Activated naive CD4-positive, alpha-beta T cell treated with Interleukin-2 at 50 U/mL for 16 hours (primary cell): ENCODE results near the gene FMN1.

ENCODE experiments used
- DNase-seq: peaks from one replicate; pipeline ENCODE4 v3.0.0-alpha.2; 2020

The FMN1 gene

GRCh38 chr15:33044598-33044997 is 149.9 kb downstream of the FMN1 start:
- DNase-seq = no peak

- no peak for DNase-seq
These were observed 150.9 kb downstream of the FMN1 start for GRCh38 chr15:33043636-33044035.

DNA sequence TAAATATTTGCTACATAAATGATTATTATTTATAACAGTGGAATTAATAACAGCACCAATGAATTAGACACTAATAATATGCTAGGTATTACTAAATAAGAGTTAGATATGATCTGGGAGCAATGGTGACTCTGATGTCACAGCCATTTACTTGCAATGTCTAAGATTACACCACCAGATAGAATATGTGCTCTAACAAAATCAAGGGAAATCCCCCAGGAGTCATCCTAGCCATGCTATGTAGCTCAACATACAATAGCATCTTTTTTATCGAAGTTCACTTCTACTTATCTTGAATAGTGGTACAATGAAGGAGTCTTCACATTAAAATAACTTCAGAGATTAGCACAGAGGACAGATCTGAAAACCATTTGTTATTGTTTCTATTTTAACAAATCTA is 154.0 kb downstream of the FMN1 start:
- DNase-seq = no peak

- no peak for DNase-seq
These were observed 159.9 kb downstream of the FMN1 start for GRCh38 chr15:33034588-33034987.

- no peak for DNase-seq
These were observed 162.5 kb downstream of the FMN1 start for GRCh38 chr15:33032053-33032452.

GRCh38 chr15:33031324-33031821 is 163.1 kb downstream of the FMN1 start:
- DNase-seq = no peak

DNA sequence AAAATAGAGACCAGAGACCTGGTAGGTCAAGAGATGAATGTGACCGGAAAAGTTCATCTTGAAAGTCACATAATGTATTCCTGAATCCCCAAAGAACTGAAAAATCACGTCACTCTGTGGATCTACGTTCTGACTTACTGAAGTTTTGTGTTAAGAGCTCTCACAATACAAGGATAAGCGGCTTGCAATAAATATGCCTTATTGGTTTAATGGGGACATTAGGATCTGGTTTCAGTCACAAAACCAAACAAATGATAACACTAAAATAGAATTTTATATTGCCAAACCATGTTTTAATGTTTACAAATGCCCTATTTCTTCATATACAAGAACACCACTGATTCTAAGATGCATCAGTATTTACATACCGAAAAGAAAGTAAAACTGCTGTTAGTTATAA is 164.2 kb downstream of the FMN1 start:
- no peak for DNase-seq

DNA sequence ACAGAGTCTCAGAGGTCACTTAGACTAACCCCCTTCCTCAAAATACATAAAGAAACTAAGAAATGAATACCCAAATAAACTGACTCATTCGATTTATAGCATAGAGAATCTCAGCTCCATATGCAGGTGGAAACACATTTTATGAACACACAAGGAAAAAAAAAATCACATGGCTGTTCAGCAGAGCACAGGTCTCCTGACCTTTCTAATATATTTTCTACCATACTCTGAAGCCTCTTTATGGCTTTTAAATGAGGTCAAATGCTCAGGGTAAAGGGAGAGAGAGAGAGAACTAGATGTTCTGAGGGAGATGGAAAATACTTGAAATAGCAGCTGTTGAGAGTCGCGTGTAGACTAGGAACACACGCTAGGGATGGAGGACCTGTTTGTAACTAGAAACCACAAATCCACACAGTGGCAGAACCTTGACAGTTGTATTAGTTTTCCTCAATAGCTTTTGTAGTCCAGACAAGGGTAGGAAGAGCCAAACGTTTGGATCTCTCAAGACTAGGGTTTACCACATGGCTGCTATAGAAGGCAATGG is 165.3 kb downstream of the FMN1 start:
- DNase-seq = no peak

GRCh38 chr15:33028495-33028894 is 166.0 kb downstream of the FMN1 start:
- no peak for DNase-seq

GRCh38 chr15:33027306-33028035 is 167.0 kb downstream of the FMN1 start:
- no peak for DNase-seq

DNA sequence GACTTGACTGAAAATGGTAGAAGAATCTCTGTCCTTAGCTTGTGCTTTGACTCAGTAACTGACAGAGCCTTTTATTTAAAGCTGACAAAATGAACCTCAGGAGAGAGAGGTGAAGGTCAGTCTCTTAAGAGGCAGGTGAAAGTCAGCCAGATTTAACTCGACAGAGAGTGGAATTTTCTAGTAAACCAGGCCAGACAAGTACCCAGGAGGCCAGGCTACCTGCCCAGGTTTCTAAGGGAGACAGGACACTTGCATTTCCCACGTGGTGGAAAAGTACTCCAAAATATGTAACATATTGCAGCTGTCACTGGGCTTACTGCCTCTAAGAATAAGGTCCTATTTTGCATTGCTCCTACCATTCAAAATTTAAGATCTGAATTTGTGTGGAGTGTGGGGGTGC is 167.9 kb downstream of the FMN1 start:
- no peak for DNase-seq

GRCh38 chr15:33022629-33023028 is 171.9 kb downstream of the FMN1 start:
- no peak for DNase-seq

GRCh38 chr15:33021806-33022389 is 172.6 kb downstream of the FMN1 start:
- DNase-seq = no peak

DNA sequence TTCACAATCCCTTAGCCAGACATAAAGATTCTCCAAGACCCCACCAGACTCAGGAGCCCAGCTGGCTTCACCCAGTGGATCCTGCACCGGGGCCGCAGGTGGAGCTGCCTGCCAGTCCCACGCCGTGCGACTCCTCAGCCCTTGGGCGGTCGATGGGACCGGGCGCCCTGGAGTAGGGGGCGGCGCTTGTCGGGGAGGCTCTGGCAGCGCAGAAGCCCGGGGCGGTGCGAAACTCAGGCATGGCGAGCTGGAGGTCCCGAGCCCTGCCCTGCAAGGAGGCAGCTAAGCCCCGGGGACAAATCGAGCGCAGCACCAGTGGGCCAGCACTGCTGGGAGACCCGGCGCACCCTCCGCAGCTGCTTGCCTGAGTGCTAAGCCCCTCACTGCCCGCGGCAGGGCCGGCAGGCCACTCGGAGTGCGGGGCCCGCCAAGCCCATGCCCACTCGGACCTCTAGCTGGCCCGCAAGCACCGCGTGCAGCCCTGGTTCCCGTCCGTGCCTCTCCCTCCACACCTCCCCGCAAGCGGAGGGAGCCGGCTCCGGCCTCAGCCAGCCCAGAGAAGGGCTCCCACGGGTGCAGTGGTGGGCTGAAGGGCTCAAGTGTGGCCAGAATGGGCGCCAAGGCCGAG is 175.0 kb downstream of the FMN1 start:
- no peak for DNase-seq

GRCh38 chr15:33016405-33017024 is 178.0 kb downstream of the FMN1 start:
- no peak for DNase-seq

- no peak for DNase-seq
These were observed 179.9 kb downstream of the FMN1 start for GRCh38 chr15:33014586-33014985.

DNA sequence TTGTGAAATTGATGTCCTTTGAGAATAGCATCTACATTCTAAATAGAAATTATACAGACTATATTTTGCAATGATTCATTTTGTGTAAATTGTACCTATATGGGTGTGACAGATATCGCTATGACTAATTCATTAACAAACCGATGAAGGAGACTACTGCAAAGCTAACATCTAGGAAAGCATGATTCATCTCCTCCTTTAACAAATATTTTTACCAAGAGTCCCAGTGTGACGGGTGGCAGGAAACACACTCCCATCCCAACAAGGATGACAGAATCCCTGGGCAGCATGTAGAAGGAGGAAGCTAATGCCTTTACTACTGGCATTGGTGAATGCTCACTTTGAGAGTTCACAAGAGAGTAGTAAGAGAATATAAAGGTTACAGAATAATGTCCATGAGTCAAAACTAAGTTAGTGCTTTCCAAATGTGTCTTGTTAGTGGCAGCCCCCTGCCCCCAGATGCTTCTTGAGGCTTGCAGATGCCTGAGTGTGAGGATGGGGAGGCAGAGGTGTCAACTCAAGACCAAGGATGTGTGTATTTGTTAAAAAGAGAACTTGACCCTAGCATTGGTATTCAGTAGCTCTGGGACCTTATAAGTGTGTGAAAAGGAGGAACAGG is 180.6 kb downstream of the FMN1 start:
- no peak for DNase-seq

DNA sequence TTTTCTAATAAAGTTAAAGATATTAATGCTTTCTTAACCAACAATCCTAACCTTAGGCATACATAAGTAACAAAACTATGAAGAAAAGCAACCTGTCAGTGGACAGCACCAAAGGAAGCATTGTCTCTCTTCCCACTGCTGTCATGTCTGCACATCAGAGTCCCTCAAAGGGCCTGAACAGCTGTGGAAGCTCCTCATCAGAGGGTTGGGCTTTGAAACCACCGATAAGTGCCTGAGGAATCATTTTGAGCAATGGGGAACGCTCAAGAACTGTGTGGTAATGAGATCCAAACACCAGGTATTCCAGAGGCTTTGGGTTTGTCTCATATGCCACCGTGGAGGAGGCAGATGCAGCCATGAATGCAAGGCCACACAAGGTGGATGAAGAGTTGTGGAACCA is 182.5 kb downstream of the FMN1 start:
- no peak for DNase-seq

DNA sequence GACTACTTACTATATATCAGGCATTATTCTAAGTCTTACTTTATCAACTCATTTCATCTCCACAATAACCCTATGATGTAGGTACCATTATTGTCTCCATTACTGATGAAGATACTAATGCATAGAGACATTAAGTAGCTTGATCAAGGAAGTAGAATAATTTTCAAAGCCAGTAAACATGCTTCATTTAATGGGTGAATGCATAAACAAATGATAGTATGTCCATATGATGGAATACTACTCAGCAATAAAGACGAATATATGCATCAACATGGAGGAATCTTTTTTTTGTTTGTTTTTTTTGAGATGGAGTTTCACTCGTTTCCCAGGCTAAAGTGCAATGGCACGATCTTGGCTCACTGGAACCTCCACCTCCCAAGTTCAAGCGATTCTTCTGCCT is 184.9 kb downstream of the FMN1 start:
- no peak for DNase-seq

- DNase-seq = no peak
These were observed 185.5 kb downstream of the FMN1 start for GRCh38 chr15:33009026-33009425.

GRCh38 chr15:33008284-33008995 is 186.1 kb downstream of the FMN1 start:
- DNase-seq = no peak

DNA sequence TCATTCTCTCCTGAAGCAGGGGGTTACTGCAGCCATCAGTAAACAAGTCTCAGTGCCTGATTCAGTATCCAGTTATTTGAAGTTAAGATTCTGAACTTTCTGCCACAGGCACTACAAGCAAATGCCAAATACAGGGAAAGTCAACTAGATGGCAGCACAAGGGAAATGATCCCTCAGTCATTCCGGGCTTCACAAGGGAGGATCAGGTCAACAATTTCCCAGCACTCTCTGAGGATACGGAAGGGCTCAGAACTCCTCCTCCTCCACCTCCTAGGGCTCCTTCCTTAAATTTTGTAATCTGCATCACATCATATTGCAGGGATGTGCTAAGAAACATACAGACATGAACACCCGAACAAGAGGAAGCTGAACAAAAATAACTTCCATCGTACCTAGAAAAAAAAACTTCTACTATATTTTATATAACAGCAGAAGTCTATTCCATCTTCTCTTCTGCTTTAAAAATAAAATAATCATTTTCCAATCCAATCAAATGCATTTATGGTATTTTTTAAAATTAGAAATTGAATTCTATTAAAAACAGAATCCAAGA is 187.1 kb downstream of the FMN1 start:
- no peak for DNase-seq
